ENCODE results near the gene ELAVL3.
"Not testable (repeated sequence)": the region's sequence is repeated elsewhere in the genome, so short reads cannot be mapped to it uniquely, and the experiment has no call there.

Gene ELAVL3

GRCh38 chr19:11457831-11458230, 23.0 kb downstream of the ELAVL3 start:
- peaks cover 9 to 10% of the 10 kb centered on the region in 2 donors for H3K27me3 ChIP-seq (ENCODE audit: control insufficient read depth in 1 of 2, insufficient read depth in 2 of 2, low read length in 2 of 2)
- no peaks in the 10 kb centered on the region for H3K36me3 ChIP-seq (ENCODE audit: control insufficient read depth in 2 of 2, insufficient read depth in 2 of 2, low read length in 2 of 2)
- no peak overlapping the region for H3K4me3 ChIP-seq (ENCODE audit: low read length in 2 of 2)
- H3K9me3 ChIP-seq (ENCODE audit: control insufficient read depth in 2 of 2, low read length in 2 of 2), result no peaks in the 10 kb centered on the region
- no peak overlapping the region for H3K9ac ChIP-seq (ENCODE audit: low read length in 2 of 2)
- H3K27ac ChIP-seq (ENCODE audit: low read length), result no peak overlapping the region
- no peaks in the 10 kb centered on the region for H3K4me1 ChIP-seq (ENCODE audit: control insufficient read depth, insufficient read depth, low read length)

GRCh38 chr19:11457115-11457514, 23.7 kb downstream of the ELAVL3 start:
- no peaks in the 10 kb centered on the region for H3K4me1 ChIP-seq (ENCODE audit: control insufficient read depth, insufficient read depth, low read length)
- H3K9ac ChIP-seq (ENCODE audit: low read length in 2 of 2), result no peak overlapping the region
- H3K4me3 ChIP-seq (ENCODE audit: low read length in 2 of 2), result no peak overlapping the region

DNA sequence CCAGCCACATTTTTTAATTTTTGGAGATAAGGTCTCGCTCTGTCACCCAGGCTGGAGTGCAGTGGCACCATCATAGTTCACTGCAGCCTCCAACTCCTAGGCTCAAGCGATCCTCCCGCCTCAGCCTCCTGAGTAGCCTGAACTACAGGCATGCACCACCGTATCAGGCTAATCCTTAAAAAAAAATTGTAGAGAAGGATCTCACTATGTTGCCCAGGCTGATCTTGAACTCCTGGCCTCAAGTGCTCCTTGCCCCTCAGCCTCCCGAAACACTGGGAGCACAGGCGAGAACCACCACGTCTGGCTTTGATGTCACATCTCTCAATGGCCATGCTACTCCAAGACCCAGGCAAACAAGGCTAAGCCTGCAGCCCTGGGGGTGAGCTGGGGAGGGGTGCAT, 24.2 kb downstream of the ELAVL3 start:
- Histone ChIP-seq H3K4me3 (ENCODE audit: low read length in 2 of 2) (no peak overlapping the region), H3K36me3 (ENCODE audit: control insufficient read depth in 2 of 2, insufficient read depth in 2 of 2, low read length in 2 of 2) (no peaks in the 10 kb centered on the region), H3K27me3 (ENCODE audit: control insufficient read depth in 1 of 2, insufficient read depth in 2 of 2, low read length in 2 of 2) (peaks cover 10 to 11% of the 10 kb centered on the region in 2 donors), H3K9ac (ENCODE audit: low read length in 2 of 2) (no peak overlapping the region), H3K27ac (ENCODE audit: low read length) (no peak overlapping the region), H3K9me3 (ENCODE audit: control insufficient read depth in 2 of 2, low read length in 2 of 2) (no peaks in the 10 kb centered on the region), H3K4me1 (ENCODE audit: control insufficient read depth, insufficient read depth, low read length) (no peaks in the 10 kb centered on the region)

More at GRCh38 chr19:11457115-11457514, 23.7 kb downstream of the ELAVL3 start:
- no peaks in the 10 kb centered on the region for H3K9me3 ChIP-seq (ENCODE audit: control insufficient read depth in 2 of 2, low read length in 2 of 2)
- no peaks in the 10 kb centered on the region for H3K36me3 ChIP-seq (ENCODE audit: control insufficient read depth in 2 of 2, insufficient read depth in 2 of 2, low read length in 2 of 2)
- peaks cover 10 to 11% of the 10 kb centered on the region in 2 donors for H3K27me3 ChIP-seq (ENCODE audit: control insufficient read depth in 1 of 2, insufficient read depth in 2 of 2, low read length in 2 of 2)
- no peak overlapping the region for H3K27ac ChIP-seq (ENCODE audit: low read length)

DNA sequence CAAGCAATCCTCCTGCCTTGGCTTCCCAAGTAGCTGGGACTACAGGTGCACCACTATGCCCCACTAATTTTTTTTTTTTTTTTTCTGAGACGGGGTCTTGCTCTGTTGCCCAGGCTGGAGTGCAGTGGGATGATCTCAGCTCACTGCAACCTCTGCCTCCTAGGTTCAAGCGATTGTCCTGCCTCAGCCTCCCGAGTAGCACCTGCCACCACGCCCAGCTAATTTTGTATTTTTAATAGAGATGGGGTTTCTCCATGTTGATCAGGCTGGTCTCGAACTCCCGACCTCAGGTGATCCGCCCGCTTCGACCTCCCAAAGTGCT, 25.7 kb downstream of the ELAVL3 start:
- not testable (repeated sequence) for H3K9me3 ChIP-seq (ENCODE audit: control insufficient read depth in 2 of 2, low read length in 2 of 2); H3K4me3 ChIP-seq (ENCODE audit: low read length in 2 of 2); H3K4me1 ChIP-seq (ENCODE audit: control insufficient read depth, insufficient read depth, low read length); H3K36me3 ChIP-seq (ENCODE audit: control insufficient read depth in 2 of 2, insufficient read depth in 2 of 2, low read length in 2 of 2); H3K9ac ChIP-seq (ENCODE audit: low read length in 2 of 2); H3K27ac ChIP-seq (ENCODE audit: low read length)
- peaks cover 8 to 11% of the 10 kb centered on the region in 2 donors for H3K27me3 ChIP-seq (ENCODE audit: control insufficient read depth in 1 of 2, insufficient read depth in 2 of 2, low read length in 2 of 2)

DNA sequence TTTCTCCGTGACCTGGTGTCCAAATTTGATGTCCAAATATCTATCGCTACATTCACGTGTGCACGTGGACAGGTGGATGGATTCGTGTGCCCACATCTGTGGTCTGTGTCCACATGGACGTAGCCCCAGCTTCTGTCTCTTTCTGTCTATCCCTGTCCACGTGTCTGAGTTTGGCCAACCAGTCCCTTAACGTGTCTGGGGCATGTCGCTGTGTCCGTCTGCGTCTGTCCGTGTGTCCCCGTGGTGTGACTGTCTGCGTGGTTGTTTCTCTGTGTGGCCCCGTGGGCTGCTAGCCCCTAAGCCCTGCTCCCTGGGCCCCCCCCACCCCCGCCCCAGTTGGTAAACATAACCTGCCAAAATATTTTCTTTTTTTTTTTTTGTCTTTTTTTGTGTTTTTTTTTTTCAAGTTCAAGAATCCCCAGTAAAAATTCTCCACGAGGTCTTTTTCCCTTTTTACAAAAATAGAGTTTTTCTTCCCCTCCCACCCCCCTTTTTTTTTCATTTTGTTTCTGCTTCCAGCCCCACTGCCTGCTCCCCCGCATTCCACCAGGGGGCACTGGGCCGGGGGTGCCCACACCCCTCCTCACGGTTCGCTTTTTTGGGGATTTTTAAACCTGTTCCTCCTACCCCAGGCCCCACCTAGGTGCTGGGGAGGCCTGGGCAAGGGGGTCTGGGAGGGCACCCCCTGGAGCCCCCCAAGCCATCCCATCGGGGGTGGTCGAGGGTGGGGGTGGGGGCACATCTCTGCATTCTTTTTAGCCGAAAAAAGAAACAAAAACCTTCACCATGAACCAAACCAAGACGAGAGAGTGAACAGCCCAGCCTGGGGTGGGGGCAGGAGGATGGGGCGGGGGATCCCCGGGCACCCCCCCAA, 27.1 kb downstream of the ELAVL3 start:
- Histone ChIP-seq H3K36me3 (ENCODE audit: control insufficient read depth in 2 of 2, insufficient read depth in 2 of 2, low read length in 2 of 2) (peaks cover 0 to 2% of the 10 kb centered on the region in 2 donors), H3K27me3 (ENCODE audit: control insufficient read depth in 1 of 2, insufficient read depth in 2 of 2, low read length in 2 of 2) (peaks cover 5% of the 10 kb centered on the region in 2 donors), H3K9me3 (ENCODE audit: control insufficient read depth in 2 of 2, low read length in 2 of 2) (no peaks in the 10 kb centered on the region), H3K9ac (ENCODE audit: low read length in 2 of 2) (no peak overlapping the region), H3K4me1 (ENCODE audit: control insufficient read depth, insufficient read depth, low read length) (no peaks in the 10 kb centered on the region), H3K4me3 (ENCODE audit: low read length in 2 of 2) (no peak overlapping the region), H3K27ac (ENCODE audit: low read length) (no peak overlapping the region)

GRCh38 chr19:11452620-11453310, 28.1 kb downstream of the ELAVL3 start:
- Histone ChIP-seq H3K9ac (ENCODE audit: low read length in 2 of 2) (no peak overlapping the region), H3K36me3 (ENCODE audit: control insufficient read depth in 2 of 2, insufficient read depth in 2 of 2, low read length in 2 of 2) (peaks cover 0 to 8% of the 10 kb centered on the region in 2 donors), H3K4me3 (ENCODE audit: low read length in 2 of 2) (no peak overlapping the region), H3K27ac (ENCODE audit: low read length) (no peak overlapping the region), H3K27me3 (ENCODE audit: control insufficient read depth in 1 of 2, insufficient read depth in 2 of 2, low read length in 2 of 2) (peaks cover 2 to 5% of the 10 kb centered on the region in 2 donors), H3K4me1 (ENCODE audit: control insufficient read depth, insufficient read depth, low read length) (no peaks in the 10 kb centered on the region), H3K9me3 (ENCODE audit: control insufficient read depth in 2 of 2, low read length in 2 of 2) (no peaks in the 10 kb centered on the region)

DNA sequence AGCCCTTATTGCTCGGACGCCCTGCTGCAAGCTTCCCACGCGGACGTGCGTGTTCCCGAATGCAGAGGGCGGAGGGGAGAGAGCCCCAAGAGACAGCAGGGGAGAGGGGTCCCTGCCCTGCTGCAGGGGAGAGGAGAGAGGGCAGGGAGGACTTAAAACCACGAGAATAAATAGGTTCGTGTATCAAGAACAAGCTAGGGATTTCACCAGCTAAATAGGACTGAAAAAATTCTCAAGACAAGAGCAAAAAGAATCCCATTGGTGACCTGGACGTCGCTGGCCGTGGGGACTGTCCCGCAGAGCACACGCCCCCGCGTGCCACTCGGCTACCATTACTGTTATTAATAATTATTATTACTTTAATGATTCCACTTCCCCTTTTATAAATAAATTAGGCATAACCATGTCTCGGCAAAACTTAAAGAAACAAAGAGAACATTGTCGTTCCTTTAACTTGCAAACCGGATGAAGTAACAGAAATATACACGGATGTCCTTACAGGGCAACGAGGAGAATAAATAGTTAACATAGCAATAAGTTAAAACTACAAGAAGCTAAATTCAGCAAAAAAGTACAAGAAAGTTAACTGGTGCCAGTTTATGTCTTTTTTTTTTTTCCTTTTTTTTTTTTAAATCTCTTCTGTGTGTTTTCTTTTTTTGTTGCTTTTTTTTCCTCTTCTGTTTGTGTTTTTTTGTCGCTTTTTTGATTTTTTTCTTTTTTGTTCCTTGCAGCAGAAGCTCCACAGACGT, 28.8 kb downstream of the ELAVL3 start:
- Histone ChIP-seq H3K9ac (ENCODE audit: low read length in 2 of 2) (no peak overlapping the region), H3K9me3 (ENCODE audit: control insufficient read depth in 2 of 2, low read length in 2 of 2) (no peaks in the 10 kb centered on the region), H3K4me3 (ENCODE audit: low read length in 2 of 2) (no peak overlapping the region), H3K4me1 (ENCODE audit: control insufficient read depth, insufficient read depth, low read length) (no peaks in the 10 kb centered on the region), H3K27ac (ENCODE audit: low read length) (no peak overlapping the region), H3K27me3 (ENCODE audit: control insufficient read depth in 1 of 2, insufficient read depth in 2 of 2, low read length in 2 of 2) (peaks cover 2 to 5% of the 10 kb centered on the region in 2 donors), H3K36me3 (ENCODE audit: control insufficient read depth in 2 of 2, insufficient read depth in 2 of 2, low read length in 2 of 2) (peaks cover 0 to 8% of the 10 kb centered on the region in 2 donors)

DNA sequence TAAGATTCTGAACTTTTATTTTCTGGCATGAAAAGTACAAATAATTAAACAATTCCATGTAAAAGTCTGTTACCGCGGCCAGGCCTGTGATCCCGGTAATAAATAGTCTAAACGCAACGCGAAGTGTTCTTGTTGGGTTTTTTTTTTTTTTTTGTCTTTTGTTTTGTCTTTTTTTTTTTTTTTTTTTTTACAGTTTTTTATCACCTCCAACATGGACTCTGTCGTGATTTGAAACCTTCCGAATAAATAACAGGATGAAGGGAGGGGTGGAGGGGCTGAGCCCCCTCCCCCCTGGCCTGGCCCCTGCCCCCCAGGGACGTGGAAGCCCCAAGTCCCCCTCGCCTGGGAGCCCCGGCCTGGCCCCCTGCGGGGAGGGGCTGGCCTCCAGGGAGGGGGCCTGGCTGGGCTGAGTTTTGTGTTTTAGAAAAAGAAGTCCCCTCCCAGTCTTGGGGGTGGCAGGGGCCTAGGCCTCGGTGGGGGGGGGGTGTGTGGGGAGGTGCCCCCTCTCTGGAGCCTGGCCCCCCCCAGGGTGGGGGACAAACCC, 29.4 kb downstream of the ELAVL3 start:
- Histone ChIP-seq H3K36me3 (ENCODE audit: control insufficient read depth in 2 of 2, insufficient read depth in 2 of 2, low read length in 2 of 2) (peaks cover 0 to 8% of the 10 kb centered on the region in 2 donors), H3K9me3 (ENCODE audit: control insufficient read depth in 2 of 2, low read length in 2 of 2) (no peaks in the 10 kb centered on the region), H3K4me1 (ENCODE audit: control insufficient read depth, insufficient read depth, low read length) (no peaks in the 10 kb centered on the region), H3K4me3 (ENCODE audit: low read length in 2 of 2) (no peak overlapping the region), H3K27me3 (ENCODE audit: control insufficient read depth in 1 of 2, insufficient read depth in 2 of 2, low read length in 2 of 2) (peaks cover 2 to 5% of the 10 kb centered on the region in 2 donors), H3K9ac (ENCODE audit: low read length in 2 of 2) (no peak overlapping the region), H3K27ac (ENCODE audit: low read length) (no peak overlapping the region)

DNA sequence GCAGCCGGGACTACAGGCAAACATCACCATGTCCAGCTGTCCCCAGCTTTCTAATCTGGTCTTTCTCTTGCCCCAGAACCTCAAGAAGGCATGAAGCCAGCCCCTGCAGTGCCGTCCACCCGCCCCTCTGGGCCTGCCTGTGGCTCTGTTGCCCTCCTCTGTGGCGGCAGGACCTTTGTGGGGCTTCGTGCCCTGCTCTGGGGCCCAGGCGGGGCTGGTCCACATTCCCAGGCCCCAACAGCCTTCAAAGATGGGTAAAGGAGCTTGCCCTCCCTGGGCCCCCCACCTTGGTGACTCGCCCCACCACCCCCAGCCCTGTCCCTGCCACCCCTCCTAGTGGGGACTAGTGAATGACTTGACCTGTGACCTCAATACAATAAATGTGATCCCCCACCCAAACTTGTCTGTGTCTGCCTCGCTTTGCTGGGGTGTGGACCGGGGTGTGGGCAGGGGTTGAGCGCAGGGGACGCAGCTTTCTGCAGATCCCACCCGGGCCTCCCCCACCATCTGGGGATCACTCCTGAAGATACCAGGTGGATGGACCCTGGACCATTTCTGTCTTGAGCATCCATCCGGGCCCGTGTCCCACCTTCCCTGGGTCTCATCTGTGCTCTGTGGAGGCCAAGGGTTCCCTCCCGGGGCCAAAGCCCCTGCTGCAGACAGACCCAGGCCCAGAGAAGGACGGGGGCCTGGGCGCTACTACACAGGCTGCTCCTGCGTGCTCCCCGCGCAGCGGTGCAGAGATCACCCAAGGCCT, 30.1 kb downstream of the ELAVL3 start:
- Histone ChIP-seq H3K9ac (ENCODE audit: low read length in 2 of 2) (no peak overlapping the region), H3K36me3 (ENCODE audit: control insufficient read depth in 2 of 2, insufficient read depth in 2 of 2, low read length in 2 of 2) (peaks cover 0 to 11% of the 10 kb centered on the region in 2 donors), H3K4me3 (ENCODE audit: low read length in 2 of 2) (no peak overlapping the region), H3K9me3 (ENCODE audit: control insufficient read depth in 2 of 2, low read length in 2 of 2) (no peaks in the 10 kb centered on the region), H3K27ac (ENCODE audit: low read length) (no peak overlapping the region), H3K27me3 (ENCODE audit: control insufficient read depth in 1 of 2, insufficient read depth in 2 of 2, low read length in 2 of 2) (peaks cover 2 to 5% of the 10 kb centered on the region in 2 donors), H3K4me1 (ENCODE audit: control insufficient read depth, insufficient read depth, low read length) (no peaks in the 10 kb centered on the region)

Measured in stomach smooth muscle (tissue), 2 donors.